ENCODE data around the gene CST7.

The CST7 gene

DNA sequence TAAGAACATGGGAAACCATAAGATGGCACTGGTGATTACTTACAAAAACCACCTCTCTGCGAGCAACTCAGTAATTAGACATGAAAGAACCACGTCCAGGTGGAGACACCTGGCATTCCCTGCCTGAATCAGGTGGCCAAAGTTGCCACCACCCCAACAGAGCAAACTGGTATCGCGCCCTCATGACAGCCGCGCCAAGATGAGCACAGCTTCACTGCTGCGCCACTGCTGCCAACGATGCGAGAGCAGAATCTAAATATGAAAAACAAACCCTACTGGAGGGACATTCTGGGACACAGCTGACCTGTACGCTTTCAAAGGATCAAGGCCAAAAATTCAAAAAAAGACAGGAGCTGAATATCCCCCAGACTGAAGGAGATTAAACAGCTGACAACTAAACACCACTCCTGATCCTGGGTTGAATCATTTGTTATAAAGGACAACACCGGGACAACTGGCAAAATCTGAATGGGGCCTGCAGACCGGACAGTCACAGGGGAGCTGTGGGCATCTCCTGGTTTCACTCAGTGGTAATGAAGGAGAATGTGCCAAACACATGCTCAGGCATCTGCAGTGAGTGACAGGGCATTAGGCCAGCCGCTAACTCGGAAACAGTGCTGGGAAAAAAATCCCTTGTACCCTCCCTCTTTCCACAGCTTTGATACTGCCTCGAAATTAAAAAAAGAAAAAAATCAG lies 17.4 kb downstream of the CST7 start:
- DNase-seq: no peak

DNA sequence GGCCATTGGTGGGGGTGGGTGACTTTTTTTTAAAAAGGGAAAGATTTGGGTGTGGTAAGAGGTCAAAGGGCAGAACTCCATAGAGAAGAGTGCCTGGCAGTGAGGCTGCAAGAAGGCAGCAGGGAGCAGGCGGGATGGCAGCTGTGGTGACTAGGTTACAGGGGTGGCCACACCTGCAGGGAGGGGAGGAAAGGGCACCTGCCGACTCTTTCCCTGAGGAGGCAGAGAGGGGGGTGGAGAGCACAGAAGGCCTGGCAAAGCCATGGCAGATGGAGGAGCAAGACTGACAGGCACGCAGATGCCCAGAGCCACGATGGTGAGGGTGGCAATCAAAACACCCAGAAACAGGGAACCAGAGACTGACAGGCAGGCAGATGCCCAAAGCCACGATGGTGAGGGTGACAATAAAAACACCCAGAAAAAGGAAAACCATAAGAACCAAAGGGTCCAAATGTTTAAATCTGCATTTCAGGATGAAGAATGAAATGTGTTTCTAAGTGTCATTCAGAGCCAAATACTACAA lies 19.3 kb downstream of the CST7 start:
- DNase-seq: no peak

DNA sequence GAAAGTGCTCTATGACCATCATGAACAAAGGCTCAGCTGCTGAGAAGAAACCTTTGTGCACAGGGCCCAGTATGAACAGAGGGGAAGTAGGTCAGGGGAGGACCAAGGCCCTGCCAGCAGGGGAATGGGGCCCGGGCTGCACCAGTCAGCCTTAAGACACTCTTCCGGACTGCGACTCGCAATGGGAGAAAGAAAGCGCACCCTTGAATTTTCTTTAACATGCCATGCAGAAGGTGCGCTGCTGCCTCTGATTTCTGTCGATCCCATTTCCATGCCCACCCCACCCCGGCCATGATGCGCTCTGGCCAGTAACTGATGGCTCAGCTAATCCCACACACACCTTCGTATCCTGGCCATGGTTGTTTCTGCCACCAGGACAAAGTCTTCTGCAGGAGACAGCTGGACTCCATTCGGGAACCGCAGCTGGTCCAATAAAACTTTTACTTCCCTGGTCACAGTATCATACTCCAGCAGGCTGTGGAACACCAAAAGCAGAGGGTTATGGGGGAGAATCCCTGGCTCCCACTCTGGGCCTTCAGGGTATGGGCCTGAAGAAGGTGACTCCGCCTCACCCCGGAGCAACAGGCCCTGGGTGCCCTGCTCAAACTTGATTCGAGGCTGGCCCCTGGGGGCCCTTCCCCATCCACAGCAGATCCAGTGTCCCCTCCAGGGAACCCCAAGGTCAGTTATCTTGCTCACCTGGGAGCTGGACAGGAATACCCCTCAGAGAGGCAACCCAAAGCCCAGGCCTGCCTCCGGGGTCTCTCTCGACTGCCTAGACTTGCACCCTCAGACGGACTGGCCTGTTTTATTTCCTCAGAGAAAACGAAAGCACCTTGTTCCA lies 20.3 kb downstream of the CST7 start:
- no peak for DNase-seq

DNA sequence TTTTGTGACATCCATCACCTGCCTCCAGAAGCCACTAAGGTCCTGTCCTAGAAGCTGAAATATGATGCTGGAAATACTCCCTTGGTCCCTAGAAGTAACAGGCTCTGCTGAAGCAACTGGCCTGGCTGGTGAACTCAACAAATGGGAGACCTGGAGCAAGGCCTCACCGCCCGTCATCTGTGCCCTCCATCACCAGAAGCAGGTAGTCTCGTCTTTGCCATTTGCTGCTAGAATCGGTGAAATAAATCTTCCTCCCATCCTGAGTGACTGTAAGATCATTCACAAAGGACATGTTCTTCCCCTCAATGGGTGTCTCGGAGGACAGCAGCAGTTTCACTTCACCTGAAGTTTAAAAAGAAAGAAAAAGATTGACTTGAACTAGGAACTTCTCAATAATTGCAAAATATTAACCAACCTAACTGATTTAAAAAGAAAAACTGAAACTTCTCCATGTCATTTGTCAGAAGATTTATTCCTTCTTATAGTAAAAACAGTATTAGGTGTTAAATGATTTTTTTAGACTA lies 21.0 kb downstream of the CST7 start:
- no peak for DNase-seq

DNA sequence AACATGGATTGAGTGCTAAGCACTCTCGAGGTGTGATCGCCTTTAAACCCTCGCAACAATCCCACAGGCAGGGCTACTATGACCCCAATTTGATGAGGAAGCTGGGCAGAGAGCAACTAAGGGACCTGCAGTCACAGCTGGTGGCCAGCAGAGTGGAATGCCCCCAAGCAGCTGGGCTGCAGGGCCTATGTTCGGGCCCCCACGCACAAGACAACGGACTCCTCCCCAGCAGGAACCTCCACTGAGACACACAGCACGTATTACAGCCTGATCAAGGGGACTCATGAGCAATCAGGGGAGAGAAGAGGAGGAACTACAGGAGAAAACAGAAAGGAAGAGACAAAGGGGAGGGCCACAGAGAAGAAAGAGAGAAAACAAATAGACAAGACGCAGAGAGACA lies 21.7 kb downstream of the CST7 start:
- DNase-seq: no peak

DNA sequence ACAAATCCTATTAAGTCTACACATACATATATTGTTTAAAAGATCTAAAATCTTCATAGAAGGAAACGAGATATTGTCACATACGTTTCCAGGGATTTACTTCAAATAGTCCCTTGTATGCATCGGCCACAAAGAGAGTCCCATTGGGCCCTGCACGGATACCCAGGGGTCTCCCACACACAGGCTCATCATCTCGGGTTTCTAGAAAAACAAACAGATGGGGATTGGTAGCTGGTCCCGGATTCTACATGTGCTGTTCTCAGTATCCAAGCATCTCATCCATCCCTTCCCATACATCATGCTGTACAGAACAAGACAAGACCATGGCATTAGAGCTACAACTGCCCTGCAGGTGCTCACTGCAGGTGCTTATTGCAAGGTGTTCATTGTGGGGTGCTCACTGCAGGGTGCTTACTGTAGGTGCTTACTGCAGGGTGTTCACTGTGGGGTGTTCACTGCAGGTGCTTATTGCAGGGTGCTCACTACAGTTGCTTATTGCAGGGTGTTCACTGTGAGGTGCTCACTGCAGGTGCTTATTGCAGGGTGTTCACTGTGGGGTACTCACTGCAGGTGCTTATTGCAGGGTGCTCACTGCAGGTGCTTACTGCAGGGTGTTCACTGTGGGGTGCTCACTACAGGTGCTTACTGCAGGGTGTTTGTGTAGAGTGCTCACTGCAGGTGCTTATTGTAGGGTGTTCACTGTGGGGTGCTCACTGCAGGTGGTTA lies 22.5 kb downstream of the CST7 start:
- DNase-seq: no peak

DNA sequence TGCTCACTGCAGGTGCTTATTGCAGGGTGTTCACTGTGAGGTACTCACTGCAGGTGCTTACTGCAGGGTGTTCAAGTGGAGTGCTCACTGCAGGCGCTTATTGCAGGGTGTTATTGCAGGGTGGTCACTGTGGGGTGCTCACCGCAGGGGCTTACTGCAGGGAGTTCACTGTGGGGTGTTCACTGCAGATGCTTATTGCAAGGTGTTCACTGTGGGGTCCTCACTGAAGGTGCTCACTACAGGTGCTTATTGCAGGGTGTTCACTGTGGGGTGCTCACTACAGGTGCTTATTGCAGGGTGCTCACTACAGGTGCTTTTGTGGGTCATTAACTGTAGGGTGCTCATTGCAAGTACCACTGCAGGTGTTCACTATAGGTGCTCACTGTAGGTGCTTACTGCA lies 23.3 kb downstream of the CST7 start:
- no peak for DNase-seq

DNA sequence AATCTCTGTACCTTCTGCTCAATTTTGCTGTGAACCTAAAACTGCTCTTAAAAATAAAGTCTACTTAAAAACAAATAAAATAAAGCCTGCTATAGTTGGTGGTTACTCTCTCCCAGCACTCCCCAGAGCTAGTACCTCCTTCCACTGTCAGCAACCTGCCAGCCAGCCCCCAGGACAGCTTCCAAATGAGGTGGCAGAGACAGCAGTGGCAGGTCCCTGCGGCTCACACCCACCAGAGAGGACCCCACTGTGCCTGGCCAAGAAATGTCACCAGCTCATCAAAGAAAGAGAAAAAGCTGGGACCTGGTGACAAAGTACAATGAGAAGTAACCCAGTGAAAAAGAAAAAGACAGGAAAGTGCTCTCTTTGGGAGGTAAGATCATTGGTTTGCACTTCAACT lies 28.3 kb downstream of the CST7 start:
- DNase-seq: no peak

DNA sequence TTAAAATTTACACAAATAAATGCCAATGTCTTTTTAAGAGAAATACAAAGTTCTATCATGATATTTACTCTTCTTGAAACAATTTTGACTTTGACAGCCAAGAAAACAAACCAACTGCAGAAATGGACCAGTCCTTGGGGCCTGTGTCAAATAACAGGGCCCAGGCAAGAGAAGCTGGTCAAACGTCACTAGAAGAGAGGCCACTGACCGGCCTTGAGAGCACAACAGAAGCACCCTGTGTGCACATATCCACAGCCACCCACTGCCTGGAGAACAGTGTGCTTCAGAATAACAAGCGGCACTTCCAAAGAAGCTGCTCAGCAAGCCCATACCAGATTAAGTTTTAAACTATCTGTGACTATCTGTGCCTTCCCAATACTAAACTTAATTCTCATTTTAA lies 28.7 kb downstream of the CST7 start:
- no peak for DNase-seq

DNA sequence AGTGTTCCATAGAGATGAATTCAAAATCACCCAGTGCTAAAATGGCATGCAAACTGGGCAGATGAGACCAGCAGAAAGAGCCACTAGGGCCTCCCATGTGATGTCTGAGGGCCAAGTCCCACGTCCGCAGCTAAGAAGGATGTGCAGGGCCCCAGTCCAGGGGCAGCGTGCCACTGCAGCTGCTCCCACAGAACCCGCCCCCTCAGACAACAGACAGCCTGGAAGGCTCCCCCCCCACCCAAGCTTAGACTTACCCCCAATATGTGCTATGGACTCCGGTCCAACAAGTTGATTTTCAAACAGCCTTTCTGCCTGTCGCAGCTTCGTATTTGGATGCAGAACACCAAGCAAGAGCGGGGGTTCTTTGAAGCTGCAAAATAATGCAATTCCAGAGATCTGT lies 29.4 kb downstream of the CST7 start:
- DNase-seq: no peak

DNA sequence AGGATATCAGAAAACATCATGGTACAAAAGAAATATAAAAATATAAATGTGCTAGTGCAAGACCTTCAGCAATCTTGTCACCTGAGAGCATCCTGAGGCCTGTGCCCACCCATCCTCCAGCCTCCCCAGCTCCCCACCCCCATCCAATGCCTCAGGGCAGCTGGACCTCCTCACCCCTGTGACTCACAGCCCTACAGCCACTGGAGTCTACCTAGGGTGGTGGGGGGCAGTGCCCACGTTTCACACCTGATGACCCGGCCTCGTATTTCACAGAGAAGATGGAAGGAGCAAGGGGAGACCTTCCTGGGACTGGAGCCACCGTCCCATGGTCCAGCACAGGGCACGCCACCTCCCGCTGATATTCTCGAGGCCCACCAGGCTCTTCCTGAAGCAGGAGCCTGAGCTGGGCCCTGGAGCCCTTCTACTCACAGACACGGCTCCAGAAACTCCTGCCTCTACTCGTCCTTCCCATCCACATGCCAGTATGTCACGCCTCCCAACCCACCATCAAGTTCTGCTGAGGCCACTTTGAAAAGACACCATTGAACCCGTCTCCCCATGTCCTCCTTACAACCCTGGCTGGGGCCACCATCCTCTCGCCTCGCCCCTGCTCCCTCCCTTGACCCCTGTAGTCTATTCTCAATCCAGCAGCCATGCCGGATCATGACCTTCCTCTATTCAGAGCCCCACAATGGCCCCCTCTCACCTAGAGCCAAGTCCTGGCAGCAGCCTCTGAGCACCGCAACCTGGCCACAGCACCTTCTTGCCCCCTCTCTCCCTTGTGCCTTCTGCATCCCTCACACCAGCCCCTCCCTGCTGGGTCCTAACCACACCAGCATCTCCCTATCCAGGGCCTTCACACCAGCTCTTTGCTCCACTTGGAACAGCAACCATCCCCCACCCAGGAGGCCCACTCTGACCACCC lies 30.2 kb downstream of the CST7 start:
- no peak for DNase-seq

DNA sequence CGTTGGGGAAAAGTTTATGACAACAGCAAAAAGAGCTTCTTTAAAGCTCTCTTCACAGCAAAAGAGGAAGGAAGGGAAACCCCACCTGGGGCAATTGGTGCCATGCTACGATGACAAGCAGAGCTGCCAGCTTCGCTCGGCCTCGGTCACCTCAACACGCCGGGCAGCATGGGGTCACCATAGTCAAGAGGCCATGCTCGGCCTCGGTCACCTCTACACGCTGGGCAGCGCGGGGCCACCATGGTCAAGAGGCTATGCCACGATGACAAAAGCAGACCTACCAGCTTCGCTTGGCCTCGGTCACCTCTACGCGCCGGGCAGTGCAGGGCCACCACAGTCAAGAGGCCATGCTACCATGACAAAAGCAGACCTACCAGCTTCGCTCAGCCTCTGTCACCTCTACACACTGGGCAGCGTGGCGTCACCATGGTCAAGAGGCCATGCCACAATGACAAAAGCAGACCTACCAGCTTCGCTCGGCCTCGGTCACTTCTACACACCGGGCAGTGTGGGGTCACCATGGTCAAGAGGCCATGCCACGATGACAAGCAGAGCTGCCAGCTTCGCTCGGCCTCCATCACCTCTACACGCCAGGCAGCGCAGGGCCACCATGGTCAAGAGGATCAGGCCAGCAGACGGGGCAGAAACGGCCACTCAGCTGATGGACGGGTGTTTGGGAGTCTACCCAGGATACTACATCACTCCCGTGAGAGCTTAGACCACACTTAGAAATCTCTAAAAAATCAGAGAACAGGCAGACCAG lies 31.4 kb downstream of the CST7 start:
- DNase-seq: no peak

DNA sequence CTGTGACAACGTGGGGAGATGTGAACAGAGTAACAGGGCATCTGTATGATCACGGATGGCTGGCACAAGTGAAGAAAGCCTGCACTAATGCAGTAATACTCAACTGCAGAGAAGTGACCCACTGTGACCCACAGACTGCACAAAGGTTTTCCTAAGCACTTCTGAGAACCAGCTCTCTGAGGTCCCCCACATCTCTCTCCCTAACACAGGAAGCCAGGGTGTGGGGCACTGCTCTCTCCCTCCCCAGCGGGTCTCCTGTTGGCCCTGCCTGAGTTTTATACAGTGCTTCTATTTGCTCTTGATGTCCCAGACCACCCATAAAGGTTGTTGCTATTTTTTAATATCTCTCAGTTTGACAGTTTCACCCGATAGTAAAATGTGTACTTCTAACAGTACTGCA lies 32.2 kb downstream of the CST7 start:
- no peak for DNase-seq

DNA sequence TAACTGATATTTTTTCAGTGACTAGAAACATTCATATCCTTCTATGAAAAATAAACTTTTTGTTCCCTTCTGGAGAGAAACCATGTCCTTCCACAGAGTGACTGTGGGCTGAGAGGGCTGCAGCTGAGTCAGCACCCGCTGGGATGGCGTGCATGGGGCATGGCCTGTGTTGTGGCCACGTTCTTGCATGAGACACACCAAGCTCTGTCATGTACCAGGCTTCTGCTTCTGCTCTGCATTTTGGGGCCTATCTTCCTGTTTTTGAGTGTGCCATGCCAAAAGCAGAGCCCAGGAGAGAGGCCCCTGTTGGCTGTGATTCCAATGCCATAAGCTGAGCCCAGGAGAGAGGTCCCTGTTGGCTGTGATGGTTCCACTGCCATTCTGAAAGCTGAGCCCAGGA lies 32.7 kb downstream of the CST7 start:
- DNase-seq: peak; percentile 19

DNA sequence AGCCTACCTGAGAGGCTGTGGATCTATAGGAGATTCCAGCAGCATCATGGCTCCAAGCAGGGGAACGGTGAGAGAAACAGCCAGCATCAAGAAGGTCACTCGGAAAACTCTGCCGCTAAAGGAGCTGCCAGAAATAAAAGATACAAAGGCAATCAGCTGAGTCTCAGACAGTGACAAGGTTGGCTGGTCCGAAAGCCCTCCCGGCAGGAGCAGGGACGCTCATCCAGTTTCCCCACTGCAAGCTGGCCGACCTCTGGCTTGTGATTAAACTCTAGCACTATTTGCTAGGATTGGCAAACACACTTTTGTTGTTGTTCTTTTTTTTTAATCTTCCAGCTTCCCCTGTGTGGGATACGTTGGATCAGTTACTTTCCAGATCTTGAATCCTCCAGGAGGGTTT lies 34.8 kb downstream of the CST7 start:
- DNase-seq: no peak

DNA sequence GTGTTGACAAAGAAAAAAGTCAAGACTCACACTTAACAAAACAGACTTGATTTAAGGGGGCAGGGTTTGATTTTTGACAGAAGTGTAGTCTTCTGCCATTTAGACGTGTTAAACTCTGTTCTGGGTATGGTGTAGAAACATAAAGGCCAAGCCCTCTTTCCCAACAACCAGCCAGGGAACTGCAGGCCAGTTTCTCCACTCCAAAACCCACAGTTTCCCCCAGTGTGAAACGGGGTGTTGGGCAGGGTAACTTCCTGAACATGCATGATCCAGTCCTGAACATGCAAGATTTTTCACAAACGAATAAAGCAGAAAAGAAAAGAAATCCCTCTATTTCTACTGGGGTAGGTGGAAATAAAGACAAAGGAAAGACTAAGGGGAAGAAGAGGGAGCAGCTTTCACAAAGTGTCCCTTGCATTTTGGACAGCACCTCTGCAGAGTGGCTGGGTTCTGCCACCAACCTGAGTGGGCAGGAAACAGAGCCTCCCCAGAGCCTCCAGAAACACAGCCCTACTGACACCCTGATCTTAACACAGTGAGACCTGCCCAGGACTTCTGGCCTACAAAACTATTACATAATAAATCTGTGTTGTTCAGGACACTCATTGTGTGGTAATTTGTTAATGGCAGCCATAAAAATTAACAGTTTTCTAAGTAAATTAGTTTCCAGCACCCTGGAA lies 36.0 kb downstream of the CST7 start:
- DNase-seq: no peak

DNA sequence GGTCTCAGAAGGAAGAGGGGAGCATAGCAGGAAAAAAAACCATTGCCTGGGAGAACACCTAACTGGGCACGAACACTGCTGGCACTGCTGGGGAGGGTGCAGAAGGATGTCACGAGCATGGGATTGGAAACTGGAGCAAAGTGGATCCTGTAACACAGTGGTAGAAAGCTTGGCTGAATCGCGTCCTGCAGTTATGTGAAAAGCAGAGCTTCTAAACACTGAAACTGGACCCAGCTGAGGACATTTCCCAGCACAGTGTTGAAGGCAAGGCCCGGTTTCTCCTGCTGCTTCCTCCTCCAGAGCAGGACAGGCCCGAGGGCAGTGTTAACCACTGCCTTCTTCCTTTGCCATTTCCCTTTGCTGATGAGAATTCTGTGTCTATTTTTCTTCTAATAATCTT lies 36.7 kb downstream of the CST7 start:
- DNase-seq: no peak

DNA sequence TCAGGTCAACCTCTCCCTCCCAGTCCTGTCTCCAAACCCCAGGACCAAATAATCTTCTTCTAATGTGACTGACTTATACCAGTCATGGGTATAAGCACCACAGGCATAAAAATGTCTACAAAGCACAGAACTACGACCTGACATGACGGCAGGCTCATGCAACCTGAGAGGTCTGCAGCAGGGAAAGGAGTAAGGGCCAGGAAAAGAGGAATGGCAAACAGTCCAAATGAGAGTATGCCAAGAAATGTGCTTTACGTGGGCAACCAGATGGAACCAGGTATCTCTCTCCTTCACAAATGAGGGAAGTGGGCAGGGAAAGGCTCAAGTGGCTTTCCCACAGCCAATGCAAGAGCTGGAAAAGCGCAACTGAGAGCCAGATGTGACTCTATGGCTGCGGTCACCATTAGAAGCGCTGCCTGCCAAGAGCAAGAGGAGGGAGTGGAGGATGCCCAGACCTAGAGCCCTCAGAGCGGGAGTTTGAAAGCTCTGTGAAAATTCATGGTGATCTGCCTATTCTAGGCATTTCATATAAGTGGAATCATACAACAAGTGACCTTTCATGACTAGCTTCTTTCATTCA lies 37.5 kb downstream of the CST7 start:
- DNase-seq: no peak

DNA sequence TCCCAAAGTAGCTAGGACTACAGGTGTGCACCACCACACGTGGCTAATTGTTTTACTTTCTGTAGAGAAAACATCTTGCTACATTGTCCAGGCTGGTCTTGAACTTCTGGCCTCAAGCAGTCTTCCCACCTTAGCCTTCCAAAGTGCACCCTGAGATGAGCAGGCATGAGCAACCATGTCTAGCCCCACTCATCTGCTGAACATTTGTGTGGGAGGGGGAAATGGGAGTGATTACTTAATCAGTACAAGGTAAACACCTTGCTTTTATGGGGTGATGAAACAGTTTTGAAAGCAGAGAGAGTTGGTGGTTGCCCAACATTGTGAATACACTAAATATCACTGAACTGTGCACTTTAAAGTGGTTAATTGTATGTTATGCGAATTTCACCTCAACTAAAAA lies 38.2 kb downstream of the CST7 start:
- DNase-seq: peak; percentile 32

Data from NK-92 treated with Interleukin-12 subunit alpha and Interleukin-12 subunit beta, amount 100 ng/mL, for 24 hours (cell line).